ENCODE results near the gene NUDT3. TPM values are rescaled to one million over a fixed set of nuclear protein-coding genes. Genes with fewer than 3 reads are reported as not detected.
"Not testable (repeated sequence)": the region's sequence is repeated elsewhere in the genome, so short reads cannot be mapped to it uniquely, and the experiment has no call there.

The NUDT3 gene
- total and polyA plus RNA-seq, 8 donors = 8.7 to 34.0 (median 13.1) TPM

DNA sequence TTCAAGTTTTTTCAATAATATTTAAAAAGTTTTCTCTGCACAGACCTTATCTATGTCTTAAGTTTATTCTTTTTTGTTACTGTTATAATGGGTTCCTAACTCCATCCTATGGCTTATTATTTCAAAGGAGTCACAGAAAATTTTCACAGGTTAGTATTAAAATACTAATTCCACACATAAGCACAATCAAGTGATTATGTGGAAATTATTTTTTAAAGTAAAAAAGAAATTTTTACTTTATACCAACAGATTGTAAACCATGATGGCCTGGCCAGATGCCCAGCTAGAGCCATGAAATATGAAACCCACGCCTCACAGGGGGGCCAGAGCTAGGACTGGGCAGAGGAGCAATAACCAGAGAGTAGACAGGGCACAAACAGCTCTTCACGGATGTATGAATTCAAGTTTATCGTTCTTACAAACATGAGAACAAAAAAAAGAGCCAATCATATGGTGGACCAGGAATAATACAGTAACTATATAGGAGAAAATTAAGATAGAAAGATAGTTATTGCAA, 34.0 kb downstream of the NUDT3 start:
- no peaks in the 10 kb centered on the region for H3K27me3 ChIP-seq
- no peaks in the 10 kb centered on the region for H3K36me3 ChIP-seq
- no peak overlapping the region for H3K4me3 ChIP-seq
- intact Hi-C loops (cut with DNase I; ENCODE audit: low total_unique reads) = no loop called here
- WGBS, 5 donors = 51 to 69% (median 58%) methylated on average over 3 of the region's 3 CpGs
- no peak for TF ChIP-seq POLR2AphosphoS5 (IDR thresholded peaks at IDR 0.05)
- TF ChIP-seq, protein P1, sequence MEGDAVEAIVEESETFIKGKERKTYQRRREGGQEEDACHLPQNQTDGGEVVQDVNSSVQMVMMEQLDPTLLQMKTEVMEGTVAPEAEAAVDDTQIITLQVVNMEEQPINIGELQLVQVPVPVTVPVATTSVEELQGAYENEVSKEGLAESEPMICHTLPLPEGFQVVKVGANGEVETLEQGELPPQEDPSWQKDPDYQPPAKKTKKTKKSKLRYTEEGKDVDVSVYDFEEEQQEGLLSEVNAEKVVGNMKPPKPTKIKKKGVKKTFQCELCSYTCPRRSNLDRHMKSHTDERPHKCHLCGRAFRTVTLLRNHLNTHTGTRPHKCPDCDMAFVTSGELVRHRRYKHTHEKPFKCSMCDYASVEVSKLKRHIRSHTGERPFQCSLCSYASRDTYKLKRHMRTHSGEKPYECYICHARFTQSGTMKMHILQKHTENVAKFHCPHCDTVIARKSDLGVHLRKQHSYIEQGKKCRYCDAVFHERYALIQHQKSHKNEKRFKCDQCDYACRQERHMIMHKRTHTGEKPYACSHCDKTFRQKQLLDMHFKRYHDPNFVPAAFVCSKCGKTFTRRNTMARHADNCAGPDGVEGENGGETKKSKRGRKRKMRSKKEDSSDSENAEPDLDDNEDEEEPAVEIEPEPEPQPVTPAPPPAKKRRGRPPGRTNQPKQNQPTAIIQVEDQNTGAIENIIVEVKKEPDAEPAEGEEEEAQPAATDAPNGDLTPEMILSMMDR (IDR thresholded peaks at IDR 0.05) = no peak
- no peak for TF ChIP-seq EP300 (IDR thresholded peaks at IDR 0.05)
- TF ChIP-seq POLR2A (IDR thresholded peaks at IDR 0.05) = no peak
- no peaks in the 10 kb centered on the region for H3K9me3 ChIP-seq
- H3K27ac ChIP-seq = no peak overlapping the region
- DNase-seq = peak in 1 of 2 donors; percentile 40
- H3K4me1 ChIP-seq = peaks cover 7 to 32% (median 23%) of the 10 kb centered on the region in 4 donors

DNA sequence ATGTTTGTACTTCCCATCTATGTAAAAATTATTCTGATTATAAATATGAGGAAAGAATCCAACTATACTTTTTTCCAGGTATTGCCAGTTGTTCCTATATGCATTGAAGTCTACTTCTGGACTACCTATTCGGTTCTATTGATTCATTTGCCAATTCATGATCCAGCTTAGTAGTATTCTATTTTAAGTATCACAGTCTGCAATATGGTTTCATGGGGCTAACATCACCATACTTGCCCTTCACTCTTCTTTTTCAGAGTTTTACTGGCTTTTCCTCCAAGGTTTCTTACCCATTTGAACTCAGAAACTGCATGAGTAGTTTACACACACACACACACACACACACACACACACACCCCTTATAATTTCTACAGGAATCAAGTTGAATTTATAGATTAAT, 34.5 kb downstream of the NUDT3 start:
- TF ChIP-seq, protein P1 (IDR thresholded peaks at IDR 0.05) = no peak
- no peak for TF ChIP-seq POLR2A (IDR thresholded peaks at IDR 0.05)
- no peak for TF ChIP-seq POLR2AphosphoS5 (IDR thresholded peaks at IDR 0.05)
- H3K27me3 ChIP-seq = no peaks in the 10 kb centered on the region
- WGBS, 5 donors = 74 to 86% (median 80%) methylated on average over 1 of the region's 1 CpG
- intact Hi-C loops (cut with DNase I; ENCODE audit: low total_unique reads) = no loop called here
- H3K36me3 ChIP-seq = no peaks in the 10 kb centered on the region
- H3K27ac ChIP-seq = no peak overlapping the region
- peaks cover 2 to 27% (median 18%) of the 10 kb centered on the region in 4 donors for H3K4me1 ChIP-seq
- H3K4me3 ChIP-seq = no peak overlapping the region
- no peak for DNase-seq
- H3K9me3 ChIP-seq = no peaks in the 10 kb centered on the region

DNA sequence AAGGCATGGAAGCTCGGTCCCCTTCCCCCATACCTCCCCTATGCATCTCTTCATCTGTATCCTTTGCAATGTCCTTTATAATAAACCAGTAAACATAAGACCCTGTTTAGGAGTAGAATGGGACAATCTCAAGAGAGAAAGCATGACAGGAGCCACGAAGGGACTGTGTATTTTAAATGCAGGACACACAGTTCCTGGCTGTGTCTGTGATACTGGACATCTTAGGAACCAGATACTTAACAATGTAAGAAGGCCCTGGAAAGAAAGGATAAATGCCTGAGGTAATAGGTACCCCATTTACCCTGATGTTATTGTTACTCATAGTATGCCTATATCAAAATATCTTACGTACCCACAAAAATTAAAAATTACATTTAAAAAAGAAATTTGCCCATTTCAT, 36.6 kb downstream of the NUDT3 start:
- 77 to 87% (median 81%) methylated on average over 3 of the region's 3 CpGs for WGBS, 5 donors
- peaks cover 2 to 37% (median 19%) of the 10 kb centered on the region in 4 donors for H3K4me1 ChIP-seq
- H3K9me3 ChIP-seq = no peaks in the 10 kb centered on the region
- H3K27ac ChIP-seq = no peak overlapping the region
- no peak for DNase-seq
- no peaks in the 10 kb centered on the region for H3K27me3 ChIP-seq
- H3K36me3 ChIP-seq = no peaks in the 10 kb centered on the region
- no peak for TF ChIP-seq EP300 (IDR thresholded peaks at IDR 0.05)
- TF ChIP-seq, protein P1 (IDR thresholded peaks at IDR 0.05) = no peak
- TF ChIP-seq POLR2A (IDR thresholded peaks at IDR 0.05) = no peak
- no peak overlapping the region for H3K4me3 ChIP-seq
- intact Hi-C loops (cut with DNase I; ENCODE audit: low total_unique reads) = no loop called here

DNA sequence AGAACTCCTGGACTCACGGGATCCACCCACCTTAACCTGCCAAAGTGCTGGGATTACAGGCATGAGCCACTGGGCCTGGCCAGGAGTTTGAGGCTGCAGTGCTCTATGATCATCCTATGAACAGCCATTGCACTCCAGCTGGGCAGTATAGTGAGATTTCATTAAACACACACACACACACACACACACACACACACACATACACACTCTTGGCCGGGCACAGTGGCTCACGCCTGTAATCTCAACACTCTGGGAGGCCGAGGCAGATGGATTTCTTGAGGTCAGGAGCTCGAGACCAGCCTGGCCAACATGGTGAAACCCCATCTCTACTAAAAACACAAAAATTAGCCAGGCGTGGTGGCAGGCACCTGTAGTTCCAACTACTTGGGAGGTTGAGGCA, 38.2 kb downstream of the NUDT3 start:
- H3K27me3 ChIP-seq; H3K27ac ChIP-seq; H3K9me3 ChIP-seq; H3K36me3 ChIP-seq; DNase-seq; intact Hi-C loops (cut with DNase I; ENCODE audit: low total_unique reads); H3K4me3 ChIP-seq: not testable (repeated sequence)
- WGBS, 5 donors = 87 to 100% (median 97%) methylated on average over 6 of the region's 6 CpGs
- H3K4me1 ChIP-seq = peaks cover 8 to 37% (median 22%) of the 10 kb centered on the region in 4 donors

DNA sequence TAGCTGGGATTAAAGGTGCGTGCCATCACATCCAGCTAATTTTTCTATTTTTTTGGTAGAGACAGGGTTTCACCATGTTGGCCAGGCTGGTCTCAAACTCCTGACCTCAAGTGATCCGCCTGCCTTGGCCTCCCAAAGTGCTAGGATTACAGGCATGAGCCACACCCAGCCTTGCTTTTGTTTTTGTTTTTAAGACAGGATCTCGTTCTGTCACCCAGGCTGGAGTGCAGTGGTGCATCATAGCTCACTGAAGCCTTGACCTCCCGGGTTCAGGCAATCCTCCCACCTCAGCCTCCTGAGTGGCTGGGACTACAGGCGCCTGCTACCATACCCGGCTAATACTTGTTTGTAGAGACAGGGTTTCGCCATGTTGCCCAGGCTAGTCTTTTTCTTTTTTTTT, 38.9 kb downstream of the NUDT3 start:
- H3K4me1 ChIP-seq = peaks cover 8 to 30% (median 18%) of the 10 kb centered on the region in 4 donors
- H3K9me3 ChIP-seq; intact Hi-C loops (cut with DNase I; ENCODE audit: low total_unique reads); H3K4me3 ChIP-seq; DNase-seq; H3K36me3 ChIP-seq; H3K27me3 ChIP-seq; H3K27ac ChIP-seq: not testable (repeated sequence)
- 88 to 94% (median 90%) methylated on average over 7 of the region's 7 CpGs for WGBS, 5 donors
